ENCODE results near the gene OXNAD1.

GRCh38 chr3:16305111-16305541 lies 40.1 kb downstream of the OXNAD1 start:
- no peak for TF ChIP-seq CTCF (IDR thresholded peaks at IDR 0.05; ENCODE audit: low read length)
- TF ChIP-seq EZH2phosphoT487 (IDR thresholded peaks at IDR 0.05; ENCODE audit: low read length): no peak
- TF ChIP-seq EZH2 (optimal IDR thresholded peaks at IDR 0.05; ENCODE audit: low read depth, low read length): no peak

All from MM.1S (cell line).